H1 (cell line): ENCODE measurements around the gene SMIM15. TPM values are rescaled to one million over a fixed set of nuclear protein-coding genes. Genes with fewer than 3 reads are reported as not detected.

Experiments used
- CTCF ChIA-PET: fragments of 300-600 bp; sonication (Branson Sonifier 250); formaldehyde crosslinking; loops from one replicate; lab custom pipeline; 2021; ENCODE audit not compliant: partially characterized antibody; lab: Charles Lee
- POLR2A ChIA-PET: fragments of 300-600 bp; sonication (Branson Sonifier 250); formaldehyde crosslinking; loops from one replicate; lab custom pipeline; 2021; ENCODE audit warnings: inconsistent platforms; ENCODE audit not compliant: partially characterized antibody; lab: Charles Lee
- DNase-seq, 2 experiments: peaks; one replicate each; pipeline versions ENCODE4 v3.0.0 to v3.0.0-alpha.2; 2010 to 2022; ENCODE audit warnings: low spot score in 2 of 2, low read depth in 1 of 2, mixed read lengths in 1 of 2
- FAIRE-seq: peaks from 2 replicates; lab custom pipeline; 2011; peaks lifted over from hg19 to GRCh38; lab: Jason Lieb, UNC
- H2AFZ ChIP-seq: 2 replicates; pipeline ENCODE4 v1.8.1; 2012; ENCODE audit warnings: low read length, inconsistent platforms
- H2AK5ac ChIP-seq: 2 replicates; pipeline ENCODE4 v1.6.1; 2013; ENCODE audit warnings: low read depth, low read length
- H2BK120ac ChIP-seq: replicated peaks from 2 replicates; pipeline ENCODE3; 2013; ENCODE audit warnings: low read depth, low read length, inconsistent platforms
- H2BK12ac ChIP-seq: 2 replicates; pipeline ENCODE4 v1.6.1; 2013; ENCODE audit warnings: low read depth, low read length
- H2BK15ac ChIP-seq: 2 replicates; pipeline ENCODE4 v1.6.1; 2013; ENCODE audit warnings: low read length
- H2BK20ac ChIP-seq: 2 replicates; pipeline ENCODE4 v1.6.1; 2013; ENCODE audit warnings: low read length
- H2BK5ac ChIP-seq: 2 replicates; pipeline ENCODE4 v1.6.1; 2013; ENCODE audit warnings: low read depth, low read length
- H3K14ac ChIP-seq: 2 replicates; pipeline ENCODE4 v1.6.1; 2013; ENCODE audit warnings: inconsistent platforms; ENCODE audit not compliant: insufficient read length
- H3K18ac ChIP-seq: 2 replicates; pipeline ENCODE4 v1.6.1; 2013; ENCODE audit warnings: low read length; ENCODE audit errors: extremely low read depth
- H3K23ac ChIP-seq: 2 replicates; pipeline ENCODE4 v1.6.1; 2013; ENCODE audit warnings: inconsistent platforms; ENCODE audit not compliant: insufficient read length
- H3K23me2 ChIP-seq: 2 replicates; pipeline ENCODE4 v1.6.1; 2013; ENCODE audit warnings: low read depth, low read length
- H3K27ac ChIP-seq: 2 replicates; pipeline ENCODE4 v1.6.1; 2011; ENCODE audit warnings: low read depth, low read length, inconsistent platforms
- H3K27me3 ChIP-seq, 4 experiments: replicated peaks in 1 of 4; 1 replicate in 1 of 4; 2 replicates in 3 of 4; pipeline versions ENCODE4 v1.6.1 to v1.8.1; 2011 to 2013; ENCODE audit warnings: low read length in 3 of 4, mild to moderate bottlenecking in 3 of 4, inconsistent platforms in 2 of 4, mixed read lengths in 2 of 4, moderate library complexity in 1 of 4; ENCODE audit not compliant: control insufficient read depth in 3 of 4, insufficient read depth in 3 of 4; ENCODE audit errors: extremely low read depth in 1 of 4
- H3K36me3 ChIP-seq, 4 experiments: 2 replicates each; pipeline versions ENCODE4 v1.6.1 to v1.8.1; 2011 to 2013; ENCODE audit warnings: mild to moderate bottlenecking in 4 of 4, low read length in 3 of 4, moderate library complexity in 2 of 4, control low read depth in 1 of 4, inconsistent platforms in 1 of 4; ENCODE audit not compliant: insufficient read depth in 4 of 4, control insufficient read depth in 2 of 4
- H3K4ac ChIP-seq: replicated peaks from 2 replicates; pipeline ENCODE3; 2013; ENCODE audit warnings: low read length, low read depth, mixed read lengths, inconsistent platforms; ENCODE audit not compliant: insufficient read length
- H3K4me1 ChIP-seq, 4 experiments: replicated peaks in 1 of 4; 1 replicate in 1 of 4; 2 replicates in 3 of 4; pipeline versions ENCODE4 v1.6.1 to v1.8.1; 2011 to 2013; ENCODE audit warnings: low read length in 3 of 4, inconsistent platforms in 2 of 4, mixed read lengths in 1 of 4; ENCODE audit not compliant: insufficient read depth in 4 of 4, control insufficient read depth in 3 of 4
- H3K4me2 ChIP-seq, 2 experiments: 2 replicates each; pipeline versions ENCODE4 v1.6.1 to v1.8.1; 2011 to 2013; ENCODE audit warnings: low read depth in 2 of 2, low read length in 2 of 2, control low read depth in 1 of 2, inconsistent platforms in 1 of 2, mild to moderate bottlenecking in 1 of 2; ENCODE audit not compliant: insufficient read depth in 1 of 2
- H3K4me3 ChIP-seq, 4 experiments: fragments of 200-600, 300-600 bp in 1 of 4; sonication (generic), shearing (Covaris generic), sonication (Bioruptor Twin) in 1 of 4; 2 replicates each; pipeline versions ENCODE4 v1.5.1 to v1.8.1; 2011 to 2016; ENCODE audit warnings: low read length in 4 of 4, low read depth in 3 of 4, control low read depth in 2 of 4, inconsistent platforms in 2 of 4, mild to moderate bottlenecking in 2 of 4, mixed read lengths in 1 of 4, moderate library complexity in 1 of 4; ENCODE audit not compliant: insufficient read depth in 2 of 4; ENCODE audit errors: extremely low read depth in 1 of 4
- H3K56ac ChIP-seq: replicated peaks from 2 replicates; pipeline ENCODE3; 2013; ENCODE audit warnings: low read depth, mild to moderate bottlenecking, mixed read lengths, low read length, inconsistent platforms; ENCODE audit not compliant: insufficient read length
- H3K79me1 ChIP-seq: 2 replicates; pipeline ENCODE4 v1.6.1; 2013; ENCODE audit warnings: low read depth, low read length, control low read depth
- H3K79me2 ChIP-seq, 2 experiments: 2 replicates each; pipeline versions ENCODE4 v1.6.1 to v1.8.1; 2012 to 2013; ENCODE audit warnings: low read length in 2 of 2, mild to moderate bottlenecking in 2 of 2, inconsistent platforms in 1 of 2; ENCODE audit not compliant: insufficient read depth in 2 of 2, control insufficient read depth in 1 of 2
- H3K9ac ChIP-seq, 4 experiments: replicated peaks in 1 of 4; 1 replicate in 1 of 4; 2 replicates in 3 of 4; pipeline versions ENCODE4 v1.6.1 to v1.8.1; 2011 to 2013; ENCODE audit warnings: low read depth in 3 of 4, low read length in 3 of 4, control low read depth in 2 of 4, mild to moderate bottlenecking in 2 of 4, moderate library complexity in 2 of 4, inconsistent platforms in 1 of 4; ENCODE audit errors: extremely low read depth in 1 of 4
- H3K9me3 ChIP-seq, 2 experiments: 2 replicates each; pipeline versions ENCODE4 v1.6.1 to v1.8.1; 2012 to 2013; ENCODE audit warnings: mild to moderate bottlenecking in 2 of 2, moderate library complexity in 2 of 2, control low read depth in 1 of 2, inconsistent platforms in 1 of 2, low read depth in 1 of 2, low read length in 1 of 2, mixed read lengths in 1 of 2; ENCODE audit not compliant: insufficient read depth in 2 of 2
- H4K20me1 ChIP-seq, 2 experiments: replicated peaks in 1 of 2; 2 replicates each; pipeline versions ENCODE3 to v1.8.1; 2011 to 2013; ENCODE audit warnings: inconsistent platforms in 2 of 2, low read length in 2 of 2, mild to moderate bottlenecking in 1 of 2; ENCODE audit not compliant: insufficient read depth in 2 of 2, control insufficient read depth in 1 of 2
- H4K5ac ChIP-seq: 2 replicates; pipeline ENCODE4 v1.6.1; 2013; ENCODE audit warnings: low read length, low read depth, mixed read lengths, inconsistent platforms; ENCODE audit not compliant: insufficient read length
- H4K8ac ChIP-seq: 2 replicates; pipeline ENCODE4 v1.8.0; 2013; ENCODE audit warnings: mild to moderate bottlenecking, moderate library complexity, low read length, inconsistent platforms; ENCODE audit not compliant: insufficient read depth; ENCODE audit errors: extremely low read depth
- H4K91ac ChIP-seq: replicated peaks from 2 replicates; pipeline ENCODE3; 2013; ENCODE audit warnings: low read length, mixed read lengths, inconsistent platforms; ENCODE audit not compliant: insufficient read length
- CEBPB ChIP-seq: IDR thresholded peaks from 2 replicates; pipeline ENCODE4 v1.6.1; 2012; ENCODE audit warnings: low read depth, low read length
- EGR1 ChIP-seq: IDR thresholded peaks from 2 replicates; pipeline ENCODE4 v1.6.1; 2011; ENCODE audit warnings: low read depth, low read length, borderline replicate concordance
- EP300 ChIP-seq, 2 experiments: IDR thresholded peaks; 1 replicate in 1 of 2; 2 replicates in 1 of 2; pipeline ENCODE4 v1.6.1; 2011 to 2012; ENCODE audit warnings: low read depth in 2 of 2, low read length in 2 of 2, mild to moderate bottlenecking in 2 of 2, borderline replicate concordance in 1 of 2, inconsistent platforms in 1 of 2, moderate library complexity in 1 of 2
- EZH2 ChIP-seq: fragments of 200-600 bp; sonication (generic); IDR thresholded peaks from 2 replicates; pipeline ENCODE4 v1.7.1; 2012; ENCODE audit warnings: low read depth, mild to moderate bottlenecking, moderate library complexity, low read length, inconsistent platforms; ENCODE audit not compliant: severe bottlenecking
- KDM4A ChIP-seq: IDR thresholded peaks from one replicate; pipeline ENCODE4 v1.7.1; 2012; ENCODE audit warnings: low read depth, mild to moderate bottlenecking, moderate library complexity, low read length, inconsistent platforms; ENCODE audit not compliant: severe bottlenecking
- RFX5 ChIP-seq: IDR thresholded peaks from 2 replicates; pipeline ENCODE4 v1.6.1; 2011; ENCODE audit warnings: low read depth, low read length, improper control_type of control experiment, borderline replicate concordance
- RXRA ChIP-seq: IDR thresholded peaks from 2 replicates; pipeline ENCODE4 v1.6.1; 2011; ENCODE audit warnings: low read depth, mild to moderate bottlenecking, low read length, moderate library complexity; ENCODE audit not compliant: insufficient read depth
- SAP30 ChIP-seq: fragments of 300-600 bp; sonication (generic); IDR thresholded peaks from 2 replicates; pipeline ENCODE4 v1.7.1; 2012; ENCODE audit warnings: low read length, moderate library complexity, mild to moderate bottlenecking, inconsistent platforms; ENCODE audit not compliant: insufficient read depth, insufficient replicate concordance
- SIX5 ChIP-seq: IDR thresholded peaks from 2 replicates; pipeline ENCODE4 v1.6.1; 2011; ENCODE audit warnings: mild to moderate bottlenecking, low read depth, low read length
- SP4 ChIP-seq: IDR thresholded peaks from 2 replicates; pipeline ENCODE4 v1.6.1; 2012; ENCODE audit warnings: low read length, inconsistent platforms
- polyA plus RNA-seq, 7 experiments: library from polyadenylated mRNA; depleted of rRNA in 3 of 7; stranded (reverse) in 5 of 7; unstranded in 2 of 7; fragments of >200 nt in 5 of 7; fragments of 200-250 nt in 2 of 7; gene quantifications; 1 replicate in 5 of 7; 2 replicates in 1 of 7; 4 replicates in 1 of 7; pipeline versions ENCODE4 v1.2.1 to v1.2.3, GENCODE V29; 2011 to 2013; ENCODE audit warnings: missing spikeins in 2 of 7, mixed read lengths in 2 of 7
- total RNA-seq: library from RNA; stranded (reverse); fragmentation: NEBNext Ultra II Directional; extraction: Animal tissue kit (Norgen Biotek cat#: 25700); gene quantifications from 2 replicates; pipeline ENCODE4 v1.2.1, GENCODE V29; 2021
- TF ChIP-seq, protein P1 (sequence below): IDR thresholded peaks from 2 replicates; pipeline ENCODE4 v1.6.1; 2012; ENCODE audit warnings: inconsistent platforms
- TF ChIP-seq, protein P2 (sequence below): IDR thresholded peaks from 2 replicates; pipeline ENCODE4 v1.6.1; 2012; ENCODE audit warnings: inconsistent platforms
- TF ChIP-seq, protein P3 (sequence below): IDR thresholded peaks from 2 replicates; pipeline ENCODE4 v1.6.1; 2011; ENCODE audit warnings: low read length, improper control_type of control experiment

Gene SMIM15
- total and polyA plus RNA-seq, 2 of the 8 experiments (the other 6 are each of a cell fraction or from before 2014, with no cell fraction given) = 17.6 to 53.1 TPM

DNA sequence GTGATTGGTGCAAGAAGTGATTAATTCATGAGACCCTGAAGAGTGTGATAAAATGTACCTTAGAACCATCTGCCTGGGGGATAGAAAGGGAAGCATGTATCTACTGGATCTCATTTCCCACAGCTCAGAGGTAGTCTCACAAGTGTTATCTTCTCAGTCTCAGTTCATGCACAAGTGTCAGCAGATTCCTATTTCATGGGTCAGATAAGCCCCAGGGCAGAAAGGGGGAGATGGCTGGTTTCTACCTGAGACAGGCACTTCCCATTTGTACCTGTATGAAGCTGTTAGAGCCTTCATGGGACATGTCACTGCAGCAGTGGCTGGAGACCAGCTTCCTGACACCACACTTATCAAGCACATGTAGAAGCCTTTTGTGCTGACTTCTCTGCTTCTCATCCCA, 45.6 kb upstream of the SMIM15 start:
- no peak overlapping the region for H3K14ac ChIP-seq
- no peaks in the 10 kb centered on the region for H3K4me1 ChIP-seq
- H3K27me3 ChIP-seq = no peaks in the 10 kb centered on the region
- no peak overlapping the region for H2AK5ac ChIP-seq
- no peak overlapping the region for H3K18ac ChIP-seq
- H2BK12ac ChIP-seq = no peak overlapping the region
- ChIA-PET POLR2A (no interaction called here), CTCF (no interaction called here)
- no peaks in the 10 kb centered on the region for H3K23me2 ChIP-seq
- no peaks in the 10 kb centered on the region for H3K36me3 ChIP-seq
- H4K20me1 ChIP-seq = no peaks in the 10 kb centered on the region
- no peak overlapping the region for H3K9ac ChIP-seq
- no peak overlapping the region for H4K8ac ChIP-seq
- no peak overlapping the region for H2AFZ ChIP-seq
- no peak overlapping the region for H2BK20ac ChIP-seq
- no peak overlapping the region for H3K4ac ChIP-seq
- H3K56ac ChIP-seq = no peak overlapping the region
- DNase-seq (no peak), FAIRE-seq (no peak)
- peaks cover 9 to 24% of the 10 kb centered on the region in 2 experiments; a peak in 3 of 4 replicates for H3K9me3 ChIP-seq
- H2BK5ac ChIP-seq = no peak overlapping the region
- H3K79me2 ChIP-seq = no peaks in the 10 kb centered on the region
- H3K4me3 ChIP-seq = no peak overlapping the region
- H3K4me2 ChIP-seq = no peak overlapping the region
- no peak overlapping the region for H4K91ac ChIP-seq
- no peak overlapping the region for H3K27ac ChIP-seq
- H4K5ac ChIP-seq = no peak overlapping the region
- H2BK120ac ChIP-seq = no peak overlapping the region
- no peaks in the 10 kb centered on the region for H3K79me1 ChIP-seq
- H2BK15ac ChIP-seq = no peak overlapping the region
- no peak overlapping the region for H3K23ac ChIP-seq
- TF ChIP-seq SAP30 (no peak), EGR1 (no peak), SIX5 (no peak), CEBPB (no peak), KDM4A (no peak), RXRA (no peak), EP300 (IDR thresholded peaks at IDR 0.05; ENCODE audit: borderline replicate concordance in 1 of 2, low read depth in 2 of 2, low read length in 2 of 2) (no peak), SP4 (no peak), EZH2 (no peak), RFX5 (no peak)
- TF ChIP-seq, protein P1, sequence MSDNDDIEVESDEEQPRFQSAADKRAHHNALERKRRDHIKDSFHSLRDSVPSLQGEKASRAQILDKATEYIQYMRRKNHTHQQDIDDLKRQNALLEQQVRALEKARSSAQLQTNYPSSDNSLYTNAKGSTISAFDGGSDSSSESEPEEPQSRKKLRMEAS = no peak
- TF ChIP-seq, protein P2, sequence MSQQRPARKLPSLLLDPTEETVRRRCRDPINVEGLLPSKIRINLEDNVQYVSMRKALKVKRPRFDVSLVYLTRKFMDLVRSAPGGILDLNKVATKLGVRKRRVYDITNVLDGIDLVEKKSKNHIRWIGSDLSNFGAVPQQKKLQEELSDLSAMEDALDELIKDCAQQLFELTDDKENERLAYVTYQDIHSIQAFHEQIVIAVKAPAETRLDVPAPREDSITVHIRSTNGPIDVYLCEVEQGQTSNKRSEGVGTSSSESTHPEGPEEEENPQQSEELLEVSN = no peak
- TF ChIP-seq, protein P3, sequence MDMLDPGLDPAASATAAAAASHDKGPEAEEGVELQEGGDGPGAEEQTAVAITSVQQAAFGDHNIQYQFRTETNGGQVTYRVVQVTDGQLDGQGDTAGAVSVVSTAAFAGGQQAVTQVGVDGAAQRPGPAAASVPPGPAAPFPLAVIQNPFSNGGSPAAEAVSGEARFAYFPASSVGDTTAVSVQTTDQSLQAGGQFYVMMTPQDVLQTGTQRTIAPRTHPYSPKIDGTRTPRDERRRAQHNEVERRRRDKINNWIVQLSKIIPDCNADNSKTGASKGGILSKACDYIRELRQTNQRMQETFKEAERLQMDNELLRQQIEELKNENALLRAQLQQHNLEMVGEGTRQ = no peak
